ENCODE measurements around the gene PSMB2.

The PSMB2 gene

DNA sequence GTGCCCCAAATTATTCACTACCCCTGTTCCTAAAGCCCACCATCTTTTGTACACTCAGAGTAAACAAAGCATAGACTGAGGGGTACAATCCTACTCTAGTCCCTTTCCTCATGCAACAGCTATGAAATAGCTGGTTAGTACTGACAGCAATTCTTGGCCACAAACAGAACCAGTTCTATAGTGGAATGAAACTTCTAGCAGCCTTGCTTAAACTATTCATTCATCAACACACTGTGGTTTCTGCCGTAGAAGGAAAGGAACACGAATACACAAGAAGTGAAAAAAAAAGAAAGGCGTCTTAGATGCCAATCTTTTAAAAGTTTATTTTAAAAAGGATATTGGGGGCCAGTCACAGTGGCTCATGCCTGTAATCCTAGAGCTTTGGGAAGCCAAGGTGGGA lies 9.9 kb downstream of the PSMB2 start:
- ATAC-seq (ENCODE audit: insufficient read depth, low read depth) (no peak), DNase-seq (no peak)
- peaks cover 6% of the 10 kb centered on the region; the same call in 1 of the 2 replicates for H3K4me1 ChIP-seq (ENCODE audit: insufficient read depth, low read length)
- TF ChIP-seq, protein P1, sequence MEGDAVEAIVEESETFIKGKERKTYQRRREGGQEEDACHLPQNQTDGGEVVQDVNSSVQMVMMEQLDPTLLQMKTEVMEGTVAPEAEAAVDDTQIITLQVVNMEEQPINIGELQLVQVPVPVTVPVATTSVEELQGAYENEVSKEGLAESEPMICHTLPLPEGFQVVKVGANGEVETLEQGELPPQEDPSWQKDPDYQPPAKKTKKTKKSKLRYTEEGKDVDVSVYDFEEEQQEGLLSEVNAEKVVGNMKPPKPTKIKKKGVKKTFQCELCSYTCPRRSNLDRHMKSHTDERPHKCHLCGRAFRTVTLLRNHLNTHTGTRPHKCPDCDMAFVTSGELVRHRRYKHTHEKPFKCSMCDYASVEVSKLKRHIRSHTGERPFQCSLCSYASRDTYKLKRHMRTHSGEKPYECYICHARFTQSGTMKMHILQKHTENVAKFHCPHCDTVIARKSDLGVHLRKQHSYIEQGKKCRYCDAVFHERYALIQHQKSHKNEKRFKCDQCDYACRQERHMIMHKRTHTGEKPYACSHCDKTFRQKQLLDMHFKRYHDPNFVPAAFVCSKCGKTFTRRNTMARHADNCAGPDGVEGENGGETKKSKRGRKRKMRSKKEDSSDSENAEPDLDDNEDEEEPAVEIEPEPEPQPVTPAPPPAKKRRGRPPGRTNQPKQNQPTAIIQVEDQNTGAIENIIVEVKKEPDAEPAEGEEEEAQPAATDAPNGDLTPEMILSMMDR (IDR thresholded peaks at IDR 0.05; ENCODE audit: borderline replicate concordance, extremely low read depth, low read length, poor library complexity, severe bottlenecking) = no peak
- no peak for TF ChIP-seq EZH2 (IDR thresholded peaks at IDR 0.05; ENCODE audit: borderline replicate concordance, low read depth, low read length, severe bottlenecking)
- H3K27ac ChIP-seq (ENCODE audit: low read length) = no peak overlapping the region
- no peak overlapping the region for H3K9ac ChIP-seq (ENCODE audit: low read depth, low read length)
- H2AFZ ChIP-seq (ENCODE audit: low read depth, low read length) = no peak overlapping the region
- peaks cover 43% of the 10 kb centered on the region; the same call in 1 of the 2 replicates for H4K20me1 ChIP-seq (ENCODE audit: insufficient read depth, low read length)
- H3K4me3 ChIP-seq (ENCODE audit: low read depth in 1 of 2, low read length in 2 of 2) = no peak overlapping the region
- H3K27me3 ChIP-seq (ENCODE audit: insufficient read depth, low read length, poor library complexity) = no peaks in the 10 kb centered on the region
- H3K36me3 ChIP-seq (ENCODE audit: insufficient read depth, low read length) = peaks cover 95% of the 10 kb centered on the region
- no peaks in the 10 kb centered on the region for H3K9me3 ChIP-seq (ENCODE audit: insufficient read depth, low read length, severe bottlenecking)
- no peak overlapping the region for H3K4me2 ChIP-seq (ENCODE audit: insufficient read depth, low read length)
- peaks cover 97% of the 10 kb centered on the region for H3K79me2 ChIP-seq (ENCODE audit: insufficient read depth, low read length)

GRCh38 chr1:35629051-35629450 lies 12.3 kb downstream of the PSMB2 start:
- Histone ChIP-seq H4K20me1 (ENCODE audit: insufficient read depth, low read length) (peaks cover 48% of the 10 kb centered on the region; the same call in 1 of the 2 replicates), H3K36me3 (ENCODE audit: insufficient read depth, low read length) (peaks cover 95% of the 10 kb centered on the region), H3K4me2 (ENCODE audit: insufficient read depth, low read length) (no peak overlapping the region), H3K27me3 (ENCODE audit: insufficient read depth, low read length, poor library complexity) (no peaks in the 10 kb centered on the region), H2AFZ (ENCODE audit: low read depth, low read length) (no peak overlapping the region), H3K27ac (ENCODE audit: low read length) (no peak overlapping the region), H3K9me3 (ENCODE audit: insufficient read depth, low read length, severe bottlenecking) (no peaks in the 10 kb centered on the region), H3K4me3 (ENCODE audit: low read depth in 1 of 2, low read length in 2 of 2) (no peak overlapping the region), H3K4me1 (ENCODE audit: insufficient read depth, low read length) (no peaks in the 10 kb centered on the region), H3K79me2 (ENCODE audit: insufficient read depth, low read length) (peaks cover 98% of the 10 kb centered on the region), H3K9ac (ENCODE audit: low read depth, low read length) (no peak overlapping the region)
- ATAC-seq (ENCODE audit: insufficient read depth, low read depth) = no peak
- no peak for DNase-seq
- TF ChIP-seq, protein P1 (IDR thresholded peaks at IDR 0.05; ENCODE audit: borderline replicate concordance, extremely low read depth, low read length, poor library complexity, severe bottlenecking) = no peak
- TF ChIP-seq EZH2 (IDR thresholded peaks at IDR 0.05; ENCODE audit: borderline replicate concordance, low read depth, low read length, severe bottlenecking) = no peak

DNA sequence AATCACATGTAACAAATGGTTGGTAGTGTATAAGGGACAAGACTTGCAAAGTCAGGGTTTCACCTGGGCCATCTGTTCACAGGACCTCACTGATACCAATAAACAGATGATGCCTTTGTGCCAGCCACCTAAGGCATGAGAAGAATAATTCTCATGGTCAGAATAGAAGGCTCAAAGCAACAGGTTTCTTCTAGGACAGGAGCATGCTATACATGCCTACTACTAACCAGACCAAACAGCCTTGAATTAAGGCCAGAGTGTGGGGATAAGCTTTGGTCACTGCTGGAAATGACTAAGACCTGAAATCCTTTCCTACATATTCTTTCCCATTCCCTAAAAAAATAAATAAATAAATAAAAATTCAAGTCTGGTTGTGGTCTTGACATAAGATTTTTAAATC lies 17.5 kb downstream of the PSMB2 start:
- Histone ChIP-seq H3K4me2 (ENCODE audit: insufficient read depth, low read length) (no peak overlapping the region), H4K20me1 (ENCODE audit: insufficient read depth, low read length) (peaks cover 61% of the 10 kb centered on the region; the same call in 1 of the 2 replicates), H3K79me2 (ENCODE audit: insufficient read depth, low read length) (peaks cover 97% of the 10 kb centered on the region), H3K4me1 (ENCODE audit: insufficient read depth, low read length) (no peaks in the 10 kb centered on the region), H3K36me3 (ENCODE audit: insufficient read depth, low read length) (peaks cover 87% of the 10 kb centered on the region), H3K27me3 (ENCODE audit: insufficient read depth, low read length, poor library complexity) (no peaks in the 10 kb centered on the region), H3K9me3 (ENCODE audit: insufficient read depth, low read length, severe bottlenecking) (no peaks in the 10 kb centered on the region), H2AFZ (ENCODE audit: low read depth, low read length) (no peak overlapping the region), H3K4me3 (ENCODE audit: low read depth in 1 of 2, low read length in 2 of 2) (no peak overlapping the region), H3K9ac (ENCODE audit: low read depth, low read length) (no peak overlapping the region), H3K27ac (ENCODE audit: low read length) (no peak overlapping the region)
- no peak for TF ChIP-seq EZH2 (IDR thresholded peaks at IDR 0.05; ENCODE audit: borderline replicate concordance, low read depth, low read length, severe bottlenecking)
- TF ChIP-seq, protein P1 (IDR thresholded peaks at IDR 0.05; ENCODE audit: borderline replicate concordance, extremely low read depth, low read length, poor library complexity, severe bottlenecking) = no peak
- no peak for ATAC-seq (ENCODE audit: insufficient read depth, low read depth)
- no peak for DNase-seq
